HT1080 (cell line): ENCODE measurements around the gene CKB. TPM values are rescaled to one million over a fixed set of nuclear protein-coding genes. Genes with fewer than 3 reads are reported as not detected.

Source experiments
- DNase-seq: peaks from one replicate; pipeline ENCODE4 v3.0.0-alpha.2; 2015; ENCODE audit warnings: low read depth
- polyA plus RNA-seq, 2 experiments: library from polyadenylated mRNA; depleted of rRNA; stranded (reverse); fragments of >200 nt; gene quantifications; 2 replicates each; pipeline ENCODE4 v1.2.3, GENCODE V29; 2015
- total RNA-seq: library from RNA; depleted of rRNA; stranded (reverse); fragments of >200 nt; shearing (Covaris generic); gene quantifications from 2 replicates; pipeline ENCODE4 v1.2.3, GENCODE V29; 2014; rRNA removed

CKB gene
- 5.9 and 6.9 TPM in 2 replicates for total RNA-seq
- 13.2 and 22.8 TPM in 2 replicates for polyA plus RNA-seq (2015; cell fraction: cytosol; rRNA removed)
- 7.5 and 9.2 TPM in 2 replicates for polyA plus RNA-seq (2015; cell fraction: nucleus; rRNA removed)

- DNase-seq = no peak
Measured at GRCh38 chr14:103522649-103523574, at the start of gene CKB. Gene CKB (minus strand): TSS chr14:103522830. CDS start chr14:103522493, 337 bp downstream.

DNA sequence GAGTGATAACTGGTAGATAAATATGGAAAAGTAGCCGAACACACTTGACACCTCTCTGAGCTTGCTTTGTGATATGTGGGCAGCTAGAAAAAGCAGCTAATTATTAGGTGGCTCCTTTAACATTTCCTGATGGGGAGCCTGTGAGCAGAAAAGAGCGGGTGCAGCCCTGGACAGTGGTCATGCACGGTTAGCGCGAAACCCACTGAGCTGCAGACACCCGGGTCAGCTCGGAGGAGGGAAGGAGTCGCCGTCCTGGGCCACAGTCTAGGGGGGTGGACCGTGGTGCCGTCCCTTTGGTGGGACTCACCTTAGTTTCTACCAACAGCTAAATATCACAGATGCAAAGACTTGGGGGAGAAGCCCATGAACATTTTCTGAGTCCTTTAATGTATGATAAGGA lies 46.8 kb upstream of the CKB start:
- no peak for DNase-seq

DNA sequence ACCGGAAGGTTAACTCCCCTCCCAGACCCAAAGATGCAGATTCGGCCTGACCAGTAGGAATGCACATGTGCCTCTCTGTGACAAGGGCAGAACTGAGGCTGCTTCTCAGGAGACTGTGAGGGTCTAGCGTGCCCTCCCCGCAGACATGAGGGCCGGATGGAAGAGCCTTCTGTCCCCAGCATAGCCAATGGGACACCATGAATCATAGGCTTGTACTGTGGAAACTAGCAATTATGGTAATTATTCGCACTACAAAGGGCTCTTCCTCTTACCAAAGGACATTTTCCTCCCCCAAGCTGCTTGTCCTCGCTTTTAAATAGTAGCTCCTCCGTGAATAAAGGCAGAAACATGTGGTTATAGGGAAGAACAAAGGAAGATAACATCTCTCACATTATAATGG lies 46.3 kb upstream of the CKB start:
- DNase-seq = no peak

- no peak for DNase-seq
Measured at GRCh38 chr14:103563844-103564505, 41.3 kb upstream of the CKB start.

GRCh38 chr14:103563226-103563620 lies 40.6 kb upstream of the CKB start:
- no peak for DNase-seq

DNA sequence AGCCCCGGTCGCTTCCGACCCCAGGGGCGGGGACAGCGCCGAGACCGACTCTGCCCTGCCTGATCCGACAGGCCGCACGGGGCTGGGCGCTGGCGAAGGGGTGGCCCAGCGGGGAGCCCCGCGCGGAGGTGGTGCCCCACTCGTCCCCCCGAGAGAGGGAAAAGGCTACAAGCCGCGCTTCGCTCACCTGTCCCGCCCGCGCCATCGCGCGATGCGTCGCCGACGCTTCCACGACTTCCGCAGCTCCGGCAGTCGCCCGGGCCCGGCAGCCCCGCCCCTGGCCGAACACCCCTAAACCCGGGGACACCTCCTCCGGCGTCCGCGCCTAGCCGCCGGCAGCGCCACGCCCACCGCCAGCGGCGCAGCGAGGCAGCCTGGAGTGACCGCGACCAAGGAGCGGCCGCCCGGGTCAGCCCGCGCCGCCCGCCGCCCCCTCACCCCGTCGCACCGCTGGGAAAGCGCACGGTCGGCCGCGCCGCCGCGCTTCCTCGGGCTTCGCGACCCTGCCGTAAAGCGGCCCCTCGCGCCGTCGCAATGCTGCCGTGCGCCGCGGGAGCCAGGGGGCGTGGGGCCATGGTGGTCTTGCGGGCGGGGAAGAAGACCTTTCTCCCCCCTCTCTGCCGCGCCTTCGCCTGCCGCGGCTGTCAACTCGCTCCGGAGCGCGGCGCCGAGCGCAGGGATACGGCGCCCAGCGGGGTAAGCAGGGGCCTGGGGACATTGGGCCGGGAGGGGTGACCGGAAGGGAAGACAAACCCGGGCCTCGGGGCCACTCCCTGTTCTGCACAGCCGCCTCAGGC lies 40.0 kb upstream of the CKB start, which contains the start of the genes BAG5 and COA8:
Gene BAG5 (minus strand): TSS at position 229 of the 797 bp plus-strand sequence. CDS start 1,493 bp downstream, outside the sequence.
Gene COA8 (plus strand): TSS at position 532 of the 797 bp plus-strand sequence. CDS start 42 bp downstream, at position 574.
- DNase-seq = peak; percentile 78

- no peak for DNase-seq
Measured at GRCh38 chr14:103562179-103562428, 39.5 kb upstream of the CKB start.

GRCh38 chr14:103561381-103562178 lies 39.0 kb upstream of the CKB start:
- peak; percentile 40 for DNase-seq

- DNase-seq = no peak
Measured at GRCh38 chr14:103560691-103561090, 38.1 kb upstream of the CKB start.

- DNase-seq = no peak
Measured at GRCh38 chr14:103559766-103560165, 37.1 kb upstream of the CKB start.

- DNase-seq = no peak
Measured at GRCh38 chr14:103558071-103558882, 35.6 kb upstream of the CKB start.

DNA sequence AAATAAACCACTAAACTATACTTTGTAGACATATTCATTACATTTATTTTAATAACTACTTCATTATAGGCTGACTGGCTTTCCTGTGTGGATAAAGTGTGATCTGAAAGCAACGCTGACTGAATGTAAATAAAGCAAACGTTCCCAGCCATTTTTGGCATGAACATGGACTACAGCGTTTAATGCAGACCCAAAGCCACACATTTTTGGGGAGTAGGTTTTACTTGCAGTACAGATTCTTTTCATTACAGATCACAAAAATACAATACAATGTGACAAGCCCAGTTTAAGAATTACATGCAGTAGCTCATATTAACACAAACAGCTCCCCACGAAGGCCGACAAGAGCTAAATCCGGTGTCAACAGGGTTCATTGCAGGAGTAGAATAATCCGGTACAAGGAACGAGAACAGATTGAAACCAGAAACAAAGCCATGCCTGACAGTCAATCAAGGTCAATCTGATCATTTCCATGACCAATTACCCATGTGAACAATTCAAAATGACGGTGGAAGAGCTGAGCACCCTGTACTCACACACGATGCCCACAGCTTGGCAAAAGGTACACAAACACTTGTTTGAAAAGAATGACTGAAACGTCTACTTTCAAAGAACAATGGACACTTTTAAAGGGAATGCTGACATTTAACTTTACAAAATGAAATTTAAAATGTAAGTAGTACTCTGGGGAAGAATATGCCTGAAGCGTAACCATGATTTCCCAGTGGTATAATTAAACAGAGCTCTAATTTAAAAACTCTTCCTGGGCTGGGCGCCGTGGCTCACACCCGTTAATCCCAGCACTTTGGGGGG lies 34.5 kb upstream of the CKB start:
- DNase-seq = no peak

- DNase-seq = no peak
Measured at GRCh38 chr14:103555559-103556337, 33.1 kb upstream of the CKB start.

- no peak for DNase-seq
Measured at GRCh38 chr14:103552846-103553210, 30.2 kb upstream of the CKB start.

GRCh38 chr14:103552011-103552845 lies 29.6 kb upstream of the CKB start:
- DNase-seq = no peak

- no peak for DNase-seq
Measured at GRCh38 chr14:103551338-103551762, 28.7 kb upstream of the CKB start.
